ENCODE results near the gene MCC.

DNA sequence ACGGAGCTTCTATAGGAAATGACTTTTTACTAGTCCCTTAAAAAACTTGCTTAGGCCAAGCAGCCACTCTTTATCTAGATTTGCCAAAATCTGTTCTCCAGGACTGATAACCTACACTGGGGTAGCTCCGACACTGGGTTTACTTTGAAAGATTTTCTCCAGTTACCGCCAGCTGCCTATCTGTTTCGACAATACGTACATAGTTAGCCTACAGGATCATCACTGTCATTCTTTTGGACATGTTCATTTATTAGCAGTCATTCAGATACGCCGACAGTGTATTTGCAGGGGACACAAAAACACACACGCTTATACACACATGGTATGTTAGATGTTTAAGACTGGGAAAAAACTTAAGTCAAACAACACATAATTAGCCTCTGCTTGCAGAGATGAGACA, 286.0 kb downstream of the MCC start:
- TF ChIP-seq, protein P1, sequence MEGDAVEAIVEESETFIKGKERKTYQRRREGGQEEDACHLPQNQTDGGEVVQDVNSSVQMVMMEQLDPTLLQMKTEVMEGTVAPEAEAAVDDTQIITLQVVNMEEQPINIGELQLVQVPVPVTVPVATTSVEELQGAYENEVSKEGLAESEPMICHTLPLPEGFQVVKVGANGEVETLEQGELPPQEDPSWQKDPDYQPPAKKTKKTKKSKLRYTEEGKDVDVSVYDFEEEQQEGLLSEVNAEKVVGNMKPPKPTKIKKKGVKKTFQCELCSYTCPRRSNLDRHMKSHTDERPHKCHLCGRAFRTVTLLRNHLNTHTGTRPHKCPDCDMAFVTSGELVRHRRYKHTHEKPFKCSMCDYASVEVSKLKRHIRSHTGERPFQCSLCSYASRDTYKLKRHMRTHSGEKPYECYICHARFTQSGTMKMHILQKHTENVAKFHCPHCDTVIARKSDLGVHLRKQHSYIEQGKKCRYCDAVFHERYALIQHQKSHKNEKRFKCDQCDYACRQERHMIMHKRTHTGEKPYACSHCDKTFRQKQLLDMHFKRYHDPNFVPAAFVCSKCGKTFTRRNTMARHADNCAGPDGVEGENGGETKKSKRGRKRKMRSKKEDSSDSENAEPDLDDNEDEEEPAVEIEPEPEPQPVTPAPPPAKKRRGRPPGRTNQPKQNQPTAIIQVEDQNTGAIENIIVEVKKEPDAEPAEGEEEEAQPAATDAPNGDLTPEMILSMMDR (IDR thresholded peaks at IDR 0.05) = no peak
- TF ChIP-seq EZH2 (IDR thresholded peaks at IDR 0.05; ENCODE audit: borderline replicate concordance, insufficient read depth, low read depth, low read length, poor library complexity, severe bottlenecking) = no peak

Data from B cell (primary cell).